Stimulated activated naive CD8-positive, alpha-beta T cell treated with anti-CD3 and anti-CD28 coated beads, Interleukin-15, amount 100 ng/mL, for 72 hours (primary cell): Measurements from ENCODE around the gene MAD1L1.
A peak's percentile ranks its signal among the peaks of the same experiment; 100 is the strongest.
"Not testable (repeated sequence)": the region's sequence is repeated elsewhere in the genome, so short reads cannot be mapped to it uniquely, and the experiment has no call there.

Source experiments
- ATAC-seq: fragments of 150-1000 bp; cut with Tn5 transposase; 2 replicates; pipeline ENCODE4 v1.10.0; 2021; ENCODE audit warnings: mild to moderate bottlenecking, moderate library complexity
- DNase-seq, 2 donors: peaks; one replicate each; pipeline ENCODE4 v3.0.0; 2021 to 2022
- H3K27ac Mint-ChIP-seq, 2 donors: one replicate each; pipeline ENCODE4 v1.8.0; 2022; ENCODE audit warnings: mild to moderate bottlenecking in 2 of 2, mixed read lengths in 2 of 2, moderate library complexity in 2 of 2
- H3K27me3 Mint-ChIP-seq: one replicate; pipeline ENCODE4 v1.8.0; 2022; ENCODE audit warnings: mixed read lengths
- H3K4me1 Mint-ChIP-seq: one replicate; pipeline ENCODE4 v1.8.0; 2022; ENCODE audit warnings: mild to moderate bottlenecking, mixed read lengths
- H3K4me3 Mint-ChIP-seq, 2 donors: one replicate each; pipeline ENCODE4 v1.8.0; 2022; ENCODE audit warnings: mild to moderate bottlenecking in 2 of 2, mixed read lengths in 2 of 2, moderate library complexity in 1 of 2
- H3K9me3 Mint-ChIP-seq, 2 donors: one replicate each; pipeline ENCODE4 v1.8.0; 2022; ENCODE audit warnings: mixed read lengths in 2 of 2

Gene MAD1L1

GRCh38 chr7:2172311-2173188 is 60.2 kb downstream of the MAD1L1 start:
- Mint-ChIP-seq H3K9me3 (no peaks in the 10 kb centered on the region), H3K27me3 (no peaks in the 10 kb centered on the region), H3K27ac (peak overlapping the region in 1 of 2 donors; percentile 36), H3K4me3 (no peak overlapping the region), H3K4me1 (peaks cover 10% of the 10 kb centered on the region)
- DNase-seq (no peak), ATAC-seq (no peak)

GRCh38 chr7:2171855-2172254 is 60.9 kb downstream of the MAD1L1 start:
- H3K4me3 Mint-ChIP-seq: no peak overlapping the region
- DNase-seq (no peak), ATAC-seq (no peak)
- H3K4me1 Mint-ChIP-seq: peaks cover 10% of the 10 kb centered on the region
- H3K27me3 Mint-ChIP-seq: no peaks in the 10 kb centered on the region
- no peaks in the 10 kb centered on the region for H3K9me3 Mint-ChIP-seq
- peak overlapping the region in 1 of 2 donors; percentile 36 for H3K27ac Mint-ChIP-seq

GRCh38 chr7:2170576-2171521 is 61.9 kb downstream of the MAD1L1 start:
- Mint-ChIP-seq H3K27ac (no peak overlapping the region), H3K4me3 (no peak overlapping the region), H3K4me1 (peaks cover 10% of the 10 kb centered on the region), H3K9me3 (no peaks in the 10 kb centered on the region), H3K27me3 (no peaks in the 10 kb centered on the region)
- DNase-seq (no peak), ATAC-seq (no peak)

GRCh38 chr7:2169923-2170575 is 62.7 kb downstream of the MAD1L1 start:
- no peak for ATAC-seq
- no peak for DNase-seq
- H3K9me3 Mint-ChIP-seq: no peaks in the 10 kb centered on the region
- H3K27me3 Mint-ChIP-seq: no peaks in the 10 kb centered on the region
- H3K4me1 Mint-ChIP-seq: peaks cover 5% of the 10 kb centered on the region
- no peak overlapping the region for H3K4me3 Mint-ChIP-seq
- peak overlapping the region; percentile 37 to 59 for H3K27ac Mint-ChIP-seq

- ATAC-seq: no peak
- DNase-seq: no peak
- Mint-ChIP-seq H3K4me1 (peaks cover 5% of the 10 kb centered on the region), H3K4me3 (no peak overlapping the region), H3K27me3 (no peaks in the 10 kb centered on the region), H3K9me3 (no peaks in the 10 kb centered on the region), H3K27ac (no peak overlapping the region)
Measured at GRCh38 chr7:2168615-2169311, 64.0 kb downstream of the MAD1L1 start.

- Mint-ChIP-seq H3K4me1 (peaks cover 5% of the 10 kb centered on the region), H3K4me3 (no peak overlapping the region), H3K27me3 (no peaks in the 10 kb centered on the region), H3K27ac (peak overlapping the region in 1 of 2 donors; percentile 19), H3K9me3 (no peaks in the 10 kb centered on the region)
- no peak for DNase-seq
- ATAC-seq: no peak
Measured at GRCh38 chr7:2166625-2167280, 66.0 kb downstream of the MAD1L1 start.

GRCh38 chr7:2165610-2166594 is 66.8 kb downstream of the MAD1L1 start:
- peaks cover 5% of the 10 kb centered on the region for H3K4me1 Mint-ChIP-seq
- no peaks in the 10 kb centered on the region for H3K27me3 Mint-ChIP-seq
- peak overlapping the region in 1 of 2 donors; percentile 19 for H3K27ac Mint-ChIP-seq
- H3K9me3 Mint-ChIP-seq: no peaks in the 10 kb centered on the region
- H3K4me3 Mint-ChIP-seq: no peak overlapping the region
- no peak for ATAC-seq
- no peak for DNase-seq

GRCh38 chr7:2165239-2165609 is 67.5 kb downstream of the MAD1L1 start:
- ATAC-seq (peak; percentile 15), DNase-seq (no peak)
- Mint-ChIP-seq H3K27ac (no peak overlapping the region), H3K9me3 (no peaks in the 10 kb centered on the region), H3K4me3 (no peak overlapping the region), H3K27me3 (no peaks in the 10 kb centered on the region), H3K4me1 (peaks cover 5% of the 10 kb centered on the region)

GRCh38 chr7:2164646-2165045 is 68.1 kb downstream of the MAD1L1 start:
- ATAC-seq (no peak), DNase-seq (no peak)
- no peaks in the 10 kb centered on the region for H3K9me3 Mint-ChIP-seq
- H3K4me1 Mint-ChIP-seq: peaks cover 5% of the 10 kb centered on the region
- H3K27me3 Mint-ChIP-seq: no peaks in the 10 kb centered on the region
- no peak overlapping the region for H3K4me3 Mint-ChIP-seq
- peak overlapping the region in 1 of 2 donors; percentile 28 for H3K27ac Mint-ChIP-seq

GRCh38 chr7:2163600-2164555 is 68.9 kb downstream of the MAD1L1 start:
- Mint-ChIP-seq H3K9me3 (no peaks in the 10 kb centered on the region), H3K4me3 (no peak overlapping the region), H3K27ac (no peak overlapping the region), H3K27me3 (no peaks in the 10 kb centered on the region), H3K4me1 (peaks cover 5% of the 10 kb centered on the region)
- ATAC-seq (no peak), DNase-seq (no peak)

- Mint-ChIP-seq H3K4me3 (no peak overlapping the region), H3K27me3 (no peaks in the 10 kb centered on the region), H3K9me3 (no peaks in the 10 kb centered on the region), H3K27ac (no peak overlapping the region), H3K4me1 (no peaks in the 10 kb centered on the region)
- DNase-seq (no peak), ATAC-seq (no peak)
Measured at GRCh38 chr7:2162959-2163358, 69.8 kb downstream of the MAD1L1 start.

- not testable (repeated sequence) for ATAC-seq, H3K27ac Mint-ChIP-seq, DNase-seq
Measured at GRCh38 chr7:2162004-2162902, 70.5 kb downstream of the MAD1L1 start.

More at GRCh38 chr7:2162004-2162902, 70.5 kb downstream of the MAD1L1 start:
- not testable (repeated sequence) for H3K27me3 Mint-ChIP-seq, H3K4me1 Mint-ChIP-seq, H3K9me3 Mint-ChIP-seq, H3K4me3 Mint-ChIP-seq
